NCI-H146 treated with DMSO at 0.1 percent for 48 hours (cell line): Measurements from ENCODE around the gene RPL19.

Experiments used
- DNase-seq: peaks from one replicate; lab custom pipeline; 2025; ENCODE audit not compliant: unreplicated experiment; lab: John Stamatoyannopoulos, UW

The RPL19 gene

DNA sequence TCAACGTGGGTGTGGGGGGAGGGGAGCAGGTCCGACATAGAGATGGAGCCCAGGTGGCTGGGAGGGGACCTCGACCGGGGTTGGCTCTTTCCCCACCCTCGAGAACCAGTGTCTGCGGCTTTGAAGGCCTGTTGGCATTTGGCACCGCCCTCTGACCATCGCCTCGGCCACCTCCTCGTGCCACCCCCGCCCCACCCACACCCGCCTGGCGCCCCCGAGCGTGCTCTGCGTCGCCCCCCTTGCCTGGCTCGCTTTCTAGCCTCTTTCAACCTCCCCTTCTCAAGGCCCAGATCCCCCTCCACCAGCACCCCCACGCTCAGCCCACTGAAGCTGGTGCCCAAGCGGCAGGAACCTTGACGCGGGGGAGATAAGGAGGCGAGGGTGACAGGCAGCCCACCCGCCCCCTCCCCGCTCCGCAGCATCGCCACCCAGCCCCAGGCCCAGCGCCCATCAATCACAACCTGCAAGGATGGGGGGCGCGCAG, 3.2 kb upstream of the RPL19 start:
- no peak for DNase-seq

DNA sequence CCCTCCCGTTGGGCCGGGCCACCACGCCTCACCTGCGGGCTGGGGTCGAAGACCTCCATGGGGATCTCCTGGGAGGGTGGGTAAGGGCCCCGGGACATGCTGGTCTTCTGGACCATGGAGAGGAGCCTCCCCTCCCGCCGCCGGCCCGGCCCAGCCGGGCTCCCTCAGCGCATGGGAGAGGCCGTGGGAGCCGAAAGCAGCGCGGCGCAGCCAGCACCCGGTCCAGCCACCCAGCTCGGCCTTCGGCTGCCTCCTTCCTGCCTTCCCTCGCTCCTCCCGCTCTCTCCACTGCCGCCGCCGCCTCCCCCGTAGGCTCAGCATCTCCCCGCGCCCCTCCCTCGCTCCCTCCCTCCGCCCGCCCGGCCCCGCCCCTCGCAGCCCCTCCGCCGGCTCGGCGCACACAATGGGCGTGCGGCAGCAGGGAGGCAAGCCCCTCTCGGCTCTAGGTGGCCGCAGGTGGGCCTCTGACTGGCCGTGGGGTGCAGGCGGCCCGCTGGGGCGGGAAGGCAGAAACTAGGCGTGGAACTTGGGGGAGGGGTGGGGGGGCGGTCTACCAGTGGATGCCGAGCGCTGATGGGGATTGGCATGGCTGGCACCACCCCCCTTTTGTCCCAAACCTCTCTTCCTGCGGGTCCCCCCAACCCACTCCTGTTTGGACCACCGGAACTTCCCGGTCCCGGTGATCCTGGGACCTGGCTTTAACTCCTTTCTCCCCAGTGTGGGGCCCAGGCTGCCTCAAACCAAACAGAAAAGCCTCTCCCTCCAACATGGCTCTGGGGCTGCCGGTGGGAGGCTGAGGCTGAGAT, 2.5 kb upstream of the RPL19 start, which contains the start of gene CACNB1:
CACNB1 (minus strand) TSS at position 290 of the 806 bp plus-strand sequence; CDS start at position 116, 174 bp downstream.
- DNase-seq = peak; percentile 72

GRCh38 chr17:39198186-39198566, 1.9 kb upstream of the RPL19 start:
- DNase-seq = no peak

GRCh38 chr17:39199820-39200069, 338 bp upstream of the RPL19 start:
- DNase-seq = peak; percentile 95

DNA sequence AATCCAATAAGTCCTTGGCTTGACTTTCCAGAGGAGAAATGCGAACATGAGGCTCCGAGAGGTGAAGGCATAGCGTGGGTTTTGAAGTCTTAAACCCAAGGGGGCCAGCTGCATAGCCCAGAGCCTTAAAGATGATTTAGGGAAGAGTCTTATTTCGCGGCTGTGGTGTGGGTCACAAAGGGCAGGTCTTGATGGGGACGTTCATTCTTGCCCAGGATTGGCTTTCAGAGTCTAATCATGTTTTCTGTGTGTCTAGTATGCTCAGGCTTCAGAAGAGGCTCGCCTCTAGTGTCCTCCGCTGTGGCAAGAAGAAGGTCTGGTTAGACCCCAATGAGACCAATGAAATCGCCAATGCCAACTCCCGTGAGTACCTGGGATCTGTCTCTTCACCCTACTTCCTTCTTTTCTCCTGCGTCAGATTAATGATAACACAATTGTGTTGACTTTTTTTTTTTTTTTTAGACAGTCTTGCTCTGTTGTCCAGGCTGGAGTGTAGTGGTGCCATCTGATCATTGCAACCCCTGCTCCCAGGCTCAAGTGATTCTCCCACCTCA, 951 bp downstream of the RPL19 start:
- no peak for DNase-seq

GRCh38 chr17:39204245-39204644, 4.2 kb downstream of the RPL19 start:
- DNase-seq = no peak

DNA sequence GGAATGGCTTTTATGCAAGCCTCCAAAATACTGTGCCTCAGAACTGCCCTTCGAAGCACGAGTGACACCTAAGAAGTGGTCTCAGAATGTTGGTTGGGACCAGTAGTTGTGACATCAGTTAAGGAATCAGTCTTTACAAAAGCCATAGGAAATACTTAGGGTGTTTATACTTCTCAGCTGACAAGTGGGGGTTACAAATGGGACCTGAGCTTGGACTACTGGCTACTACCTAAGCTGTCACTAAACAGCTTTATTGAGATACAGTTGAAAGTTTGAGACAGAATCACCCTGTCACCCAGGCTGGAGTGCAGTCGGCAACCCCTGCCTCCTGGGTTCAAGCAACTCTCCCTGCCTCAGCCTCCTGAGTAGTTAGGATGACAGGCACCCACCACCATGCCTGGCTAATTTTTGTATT, 5.0 kb downstream of the RPL19 start:
- no peak for DNase-seq

DNA sequence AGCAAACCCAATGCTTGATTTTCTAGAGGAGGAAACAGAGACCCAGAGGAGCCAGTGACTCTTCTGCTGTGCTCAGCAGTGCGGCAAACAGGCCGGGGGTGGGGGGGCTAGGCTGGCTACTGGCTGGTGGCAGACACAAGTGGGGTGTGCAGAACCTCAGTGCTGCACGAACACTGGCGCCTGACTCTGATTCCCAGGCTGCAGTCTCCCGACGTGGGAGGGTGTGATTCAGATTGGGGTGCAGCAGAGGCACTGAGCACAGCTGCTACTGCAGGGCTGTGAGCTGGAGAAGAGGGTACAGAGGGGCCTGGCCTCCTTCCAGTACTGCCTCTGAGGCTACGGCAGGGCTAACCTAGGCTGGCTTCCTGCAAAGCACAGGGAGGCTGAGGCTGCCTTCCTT, 8.1 kb downstream of the RPL19 start:
- no peak for DNase-seq

- DNase-seq = no peak
Measured at GRCh38 chr17:39208893-39209292, 8.8 kb downstream of the RPL19 start.

DNA sequence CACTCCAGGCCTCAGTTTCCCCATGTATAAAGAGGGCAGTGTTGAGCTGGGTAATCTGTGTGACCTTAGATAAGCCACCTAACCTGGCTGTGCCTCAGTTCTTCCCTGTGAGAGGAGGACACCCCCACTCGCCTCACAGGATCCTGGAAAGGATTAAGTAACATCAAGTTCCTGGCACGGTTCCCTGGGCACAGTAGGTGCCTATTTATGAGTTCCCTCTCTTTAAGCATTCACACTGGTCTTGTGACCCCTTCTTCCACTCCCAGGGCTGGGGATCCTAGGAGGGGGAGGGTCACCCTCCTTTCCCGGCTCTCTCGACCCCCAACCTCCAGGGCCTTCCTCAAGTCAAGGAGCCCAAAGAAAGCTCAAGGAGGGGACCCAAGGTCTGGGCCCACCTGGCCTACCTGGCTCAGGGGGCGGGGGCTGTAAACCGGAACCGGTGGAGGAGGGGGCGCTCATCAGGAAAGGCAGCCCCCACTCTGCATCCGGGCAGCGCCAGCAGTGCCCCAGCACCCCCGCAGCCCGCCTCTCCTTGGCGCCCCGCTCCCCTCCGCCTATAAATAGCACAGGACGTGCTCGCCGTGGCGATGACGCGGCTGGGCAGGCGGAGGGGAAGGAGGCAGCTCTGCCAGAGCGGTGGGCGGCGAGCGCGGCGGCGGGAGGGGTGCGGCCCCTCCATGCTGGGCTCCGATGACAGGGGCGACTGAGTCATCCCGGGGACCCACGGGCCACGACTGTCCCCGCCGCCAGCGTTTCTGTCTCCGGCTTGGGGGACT, 9.4 kb downstream of the RPL19 start:
- no peak for DNase-seq

GRCh38 chr17:39210093-39210434, 10.0 kb downstream of the RPL19 start:
- no peak for DNase-seq

- no peak for DNase-seq
Measured at GRCh38 chr17:39212195-39212810, 12.2 kb downstream of the RPL19 start.

- no peak for DNase-seq
Measured at GRCh38 chr17:39212841-39213480, 12.9 kb downstream of the RPL19 start.

DNA sequence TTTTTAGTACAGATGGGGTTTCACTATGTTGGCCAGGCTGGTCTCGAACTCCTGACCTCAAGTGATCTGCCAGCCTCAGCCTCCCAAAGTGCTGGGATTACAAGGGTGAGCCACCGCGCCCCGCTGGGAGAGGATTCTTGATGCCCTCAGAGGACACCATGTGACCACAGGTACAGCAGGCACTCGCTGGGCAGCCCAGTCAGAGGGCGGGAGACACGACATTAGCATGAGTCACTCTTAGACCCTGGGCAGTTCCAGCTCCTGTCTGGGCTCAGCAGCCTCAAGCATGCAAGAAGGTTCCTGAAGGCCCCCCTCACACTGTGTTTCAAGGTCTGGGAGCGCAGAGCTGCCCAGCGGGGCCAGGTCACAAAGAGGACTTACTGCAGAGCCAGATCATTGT, 13.8 kb downstream of the RPL19 start:
- DNase-seq = no peak

GRCh38 chr17:39217734-39218369, 17.8 kb downstream of the RPL19 start:
- no peak for DNase-seq

GRCh38 chr17:39218906-39219305, 18.8 kb downstream of the RPL19 start:
- no peak for DNase-seq

GRCh38 chr17:39219647-39220154, 19.6 kb downstream of the RPL19 start:
- no peak for DNase-seq

DNA sequence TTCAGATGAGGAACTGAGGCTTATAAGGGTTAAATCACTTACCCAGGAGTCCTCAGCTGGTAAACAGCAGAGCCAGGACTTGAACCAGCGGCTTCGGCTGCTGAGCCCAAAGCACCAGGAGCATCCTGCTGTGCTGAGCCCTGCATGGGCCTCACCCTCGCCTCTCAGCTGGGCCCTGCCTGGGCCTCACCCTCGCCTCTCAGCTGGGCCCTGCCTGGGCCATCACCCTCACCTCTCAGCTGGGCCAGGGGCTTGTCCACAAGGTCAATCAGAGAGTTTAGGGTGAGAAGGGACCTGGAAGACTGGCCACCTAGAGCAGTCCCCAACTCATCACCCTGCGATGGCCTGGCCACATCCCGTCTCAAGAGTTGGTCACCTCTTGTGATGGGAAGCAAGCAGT, 21.5 kb downstream of the RPL19 start:
- DNase-seq = no peak

DNA sequence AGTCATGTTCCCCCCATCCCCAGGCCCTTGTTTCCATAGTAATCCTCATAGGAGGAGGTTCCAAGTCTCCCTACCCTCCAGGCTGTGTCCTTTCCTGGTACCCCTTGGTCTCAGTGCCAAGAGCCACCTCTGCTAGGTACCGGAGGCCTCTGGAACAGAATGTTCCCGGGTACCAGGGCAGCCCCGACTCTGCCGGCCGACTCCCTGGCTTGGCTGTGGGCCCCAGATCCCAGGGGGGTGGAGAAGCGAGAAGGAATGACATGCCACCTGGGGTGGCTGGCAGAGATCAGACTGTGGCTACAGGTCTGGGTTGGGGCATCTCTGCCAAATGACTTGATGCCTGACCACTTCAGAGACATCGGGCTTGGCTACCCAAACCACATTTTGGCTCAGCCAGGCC, 22.1 kb downstream of the RPL19 start:
- DNase-seq = no peak
